ENCODE data around the gene SNRNP40.
"Not testable (repeated sequence)": the region's sequence is repeated elsewhere in the genome, so short reads cannot be mapped to it uniquely, and the experiment has no call there.

- TF ChIP-seq CTCF, POLR2A (IDR thresholded peaks at IDR 0.05): not testable (repeated sequence)
Measured at GRCh38 chr1:31262393-31262792, 34.2 kb downstream of the SNRNP40 start.
